Skeletal muscle tissue (tissue), 4 donors: Measurements from ENCODE around the gene RHBDL3. TPM values are rescaled to one million over a fixed set of nuclear protein-coding genes. Genes with fewer than 3 reads are reported as not detected.
"Not testable (repeated sequence)": the region's sequence is repeated elsewhere in the genome, so short reads cannot be mapped to it uniquely, and the experiment has no call there.

Experiments used
- H3K27ac ChIP-seq: one replicate; pipeline ENCODE4 v1.7.0; 2013; ENCODE audit warnings: mild to moderate bottlenecking, low read depth, low read length, inconsistent platforms
- H3K27me3 ChIP-seq, 3 donors: one replicate each; pipeline ENCODE4 v1.7.0; 2013; ENCODE audit warnings: low read length in 3 of 3; ENCODE audit not compliant: control insufficient read depth in 3 of 3, insufficient read depth in 3 of 3
- H3K36me3 ChIP-seq, 3 donors: one replicate each; pipeline ENCODE4 v1.7.0; 2013; ENCODE audit warnings: low read length in 3 of 3; ENCODE audit not compliant: control insufficient read depth in 3 of 3, insufficient read depth in 3 of 3
- H3K4me1 ChIP-seq, 3 donors: one replicate each; pipeline ENCODE4 v1.7.0; 2013; ENCODE audit warnings: low read length in 3 of 3, mild to moderate bottlenecking in 3 of 3; ENCODE audit not compliant: control insufficient read depth in 3 of 3, insufficient read depth in 3 of 3
- H3K4me3 ChIP-seq, 3 donors: one replicate each; pipeline ENCODE4 v1.7.0; 2013; ENCODE audit warnings: low read length in 3 of 3
- H3K9ac ChIP-seq, 3 donors: one replicate each; pipeline ENCODE4 v1.7.0; 2013; ENCODE audit warnings: low read length in 3 of 3, mild to moderate bottlenecking in 3 of 3, moderate library complexity in 2 of 3, low read depth in 1 of 3
- H3K9me3 ChIP-seq, 3 donors: one replicate each; pipeline ENCODE4 v1.7.0; 2013; ENCODE audit warnings: low read length in 3 of 3; ENCODE audit not compliant: control insufficient read depth in 3 of 3
- total RNA-seq: library from RNA; depleted of rRNA; stranded (reverse); fragments of >200 nt; gene quantifications from one replicate; pipeline ENCODE4 v1.2.3, GENCODE V29; 2014
- donor health status: Osteomylitis.

Gene RHBDL3
- total RNA-seq, 1 donor from 2014 or later = 1.0 TPM

DNA sequence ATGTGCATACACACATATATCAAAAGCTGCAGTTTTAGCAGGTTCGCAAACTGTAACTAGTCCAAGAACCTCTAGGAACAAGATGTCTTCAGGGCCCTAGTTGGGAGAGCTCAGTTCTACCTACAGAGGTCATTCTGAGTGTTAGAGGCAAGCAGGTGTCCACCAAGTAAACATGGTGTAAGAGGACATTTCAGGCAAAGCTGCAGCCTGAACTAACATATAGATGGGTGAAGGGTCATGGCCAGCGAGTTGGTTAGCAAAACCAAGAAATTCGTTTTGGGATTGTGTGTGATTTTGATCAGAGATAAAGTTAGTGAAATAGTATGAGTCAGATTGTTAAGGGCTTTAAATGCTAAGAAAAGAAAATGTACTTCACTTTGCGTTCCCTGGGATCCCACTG is 51.7 kb downstream of the RHBDL3 start:
- Histone ChIP-seq H3K27ac (no peak overlapping the region), H3K9ac (no peak overlapping the region), H3K27me3 (peaks cover 0 to 8% (median 5%) of the 10 kb centered on the region in 3 donors), H3K4me3 (no peak overlapping the region), H3K4me1 (no peaks in the 10 kb centered on the region), H3K9me3 (no peaks in the 10 kb centered on the region), H3K36me3 (no peaks in the 10 kb centered on the region)

DNA sequence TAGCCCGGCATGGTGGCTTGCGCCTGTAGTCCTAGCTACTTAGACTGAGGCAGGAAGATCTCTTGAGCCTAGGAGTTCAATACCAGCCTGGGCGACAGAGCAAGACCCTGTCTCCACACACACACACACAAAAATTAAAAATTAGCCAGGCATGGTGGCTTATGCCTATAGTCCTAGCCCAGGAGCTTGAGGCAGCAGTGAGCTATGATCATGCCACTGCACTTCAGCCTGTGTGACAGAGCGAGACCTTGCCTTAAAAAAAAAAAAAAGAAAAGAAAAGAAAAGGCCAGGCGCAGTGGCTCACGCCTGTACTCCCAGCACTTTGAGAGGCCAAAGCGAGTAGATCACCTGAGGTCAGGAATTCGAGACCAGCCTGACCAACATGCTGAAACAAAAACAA is 52.4 kb downstream of the RHBDL3 start:
- no peak overlapping the region for H3K4me3 ChIP-seq
- peaks cover 0 to 8% (median 5%) of the 10 kb centered on the region in 3 donors for H3K27me3 ChIP-seq
- H3K4me1 ChIP-seq = no peaks in the 10 kb centered on the region
- H3K9me3 ChIP-seq = no peaks in the 10 kb centered on the region
- no peaks in the 10 kb centered on the region for H3K36me3 ChIP-seq
- H3K27ac ChIP-seq = no peak overlapping the region
- no peak overlapping the region for H3K9ac ChIP-seq

DNA sequence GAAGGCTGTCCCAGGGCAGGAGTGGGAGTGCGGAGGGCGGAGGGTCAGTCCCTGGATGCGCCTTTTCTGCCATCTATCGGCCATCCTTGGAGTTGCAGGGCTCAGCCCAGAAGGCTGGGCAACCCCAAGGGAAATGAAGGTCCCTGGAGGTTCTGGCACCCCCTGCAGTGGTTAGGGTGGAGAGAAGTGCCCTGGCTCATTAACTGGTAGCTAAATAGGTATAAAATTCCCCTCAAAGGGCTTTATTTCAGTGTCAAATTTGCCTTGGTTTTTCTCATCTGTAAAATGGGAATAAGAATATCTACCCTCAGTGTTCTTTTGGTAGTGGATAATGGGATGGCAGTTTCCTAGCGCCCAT is 53.9 kb downstream of the RHBDL3 start:
- no peak overlapping the region for H3K27ac ChIP-seq
- no peaks in the 10 kb centered on the region for H3K36me3 ChIP-seq
- H3K4me1 ChIP-seq = peaks cover 3 to 8% (median 3%) of the 10 kb centered on the region in 3 donors
- peaks cover 0 to 6% (median 3%) of the 10 kb centered on the region in 3 donors for H3K27me3 ChIP-seq
- H3K4me3 ChIP-seq = no peak overlapping the region
- H3K9me3 ChIP-seq = no peaks in the 10 kb centered on the region
- no peak overlapping the region for H3K9ac ChIP-seq

GRCh38 chr17:32320080-32320479 is 54.4 kb downstream of the RHBDL3 start:
- not testable (repeated sequence) for H3K27ac ChIP-seq, H3K9me3 ChIP-seq, H3K36me3 ChIP-seq, H3K27me3 ChIP-seq, H3K4me1 ChIP-seq, H3K9ac ChIP-seq, H3K4me3 ChIP-seq

GRCh38 chr17:32320847-32321246 is 55.2 kb downstream of the RHBDL3 start:
- H3K9ac ChIP-seq = no peak overlapping the region
- H3K27me3 ChIP-seq = no peaks in the 10 kb centered on the region
- H3K36me3 ChIP-seq = no peaks in the 10 kb centered on the region
- no peak overlapping the region for H3K4me3 ChIP-seq
- H3K4me1 ChIP-seq = peaks cover 3 to 8% (median 3%) of the 10 kb centered on the region in 3 donors
- no peak overlapping the region for H3K27ac ChIP-seq
- no peaks in the 10 kb centered on the region for H3K9me3 ChIP-seq

DNA sequence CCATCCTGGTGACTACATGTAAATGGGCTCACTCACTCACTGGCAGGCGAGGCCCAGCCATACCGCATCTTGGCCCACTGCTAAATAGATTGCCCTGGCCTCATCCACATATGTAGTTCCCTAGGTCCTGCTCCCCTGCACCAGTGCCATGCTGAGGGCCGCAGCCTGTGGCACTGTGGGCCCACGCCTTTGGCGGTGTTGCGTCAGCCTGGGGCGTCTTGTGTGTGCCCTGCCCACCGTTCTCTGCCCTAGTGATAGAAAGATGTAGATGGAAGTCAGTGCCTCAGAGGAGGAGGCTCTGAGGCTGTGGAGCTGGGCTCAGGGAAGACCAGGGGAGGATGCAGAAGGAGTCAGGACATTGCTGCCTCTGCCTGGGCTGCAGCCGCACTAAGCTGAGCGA is 57.4 kb downstream of the RHBDL3 start:
- H3K27ac ChIP-seq = no peak overlapping the region
- H3K27me3 ChIP-seq = no peaks in the 10 kb centered on the region
- H3K9ac ChIP-seq = no peak overlapping the region
- no peaks in the 10 kb centered on the region for H3K36me3 ChIP-seq
- no peak overlapping the region for H3K4me3 ChIP-seq
- no peaks in the 10 kb centered on the region for H3K9me3 ChIP-seq
- H3K4me1 ChIP-seq = peaks cover 3 to 8% (median 3%) of the 10 kb centered on the region in 3 donors

DNA sequence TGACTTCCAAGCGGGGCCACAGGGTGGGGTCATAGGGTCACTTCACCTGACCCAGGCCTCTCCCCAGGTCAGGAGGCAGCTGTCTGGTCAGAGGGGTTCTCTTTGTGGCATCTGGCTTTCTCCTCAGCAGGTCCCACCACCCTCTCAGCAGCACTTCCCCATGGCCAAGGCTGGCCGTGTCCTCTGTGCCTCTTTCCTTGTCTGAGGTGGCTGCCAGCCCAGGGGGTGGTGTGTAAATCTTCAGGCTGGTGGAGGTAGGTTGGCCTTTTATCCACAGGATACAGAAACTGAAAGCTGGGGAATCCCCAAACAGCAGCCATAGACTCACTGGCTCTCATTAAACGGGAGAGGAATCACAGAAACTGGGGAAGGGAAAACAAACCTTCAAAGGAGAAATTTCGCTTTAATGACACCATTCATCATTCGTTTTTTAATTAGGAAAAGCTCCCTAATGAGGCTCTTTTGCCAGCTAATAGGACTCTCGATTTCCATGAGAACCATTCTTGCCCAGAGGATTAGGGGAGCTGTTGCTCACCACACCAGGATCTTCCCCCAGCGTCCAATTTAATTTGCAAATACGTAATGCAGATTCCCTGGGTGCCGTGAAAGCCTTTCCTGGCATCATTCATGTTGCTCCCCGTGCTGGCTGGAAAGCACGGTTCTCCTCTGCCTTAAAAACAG is 58.3 kb downstream of the RHBDL3 start:
- peak overlapping the region in 2 of 3 donors; percentile 22 to 30 for H3K4me3 ChIP-seq
- H3K27me3 ChIP-seq = no peaks in the 10 kb centered on the region
- H3K4me1 ChIP-seq = peaks cover 3 to 8% (median 3%) of the 10 kb centered on the region in 3 donors
- H3K9me3 ChIP-seq = no peaks in the 10 kb centered on the region
- peak overlapping the region in 1 of 3 donors; percentile 64 for H3K9ac ChIP-seq
- H3K36me3 ChIP-seq = no peaks in the 10 kb centered on the region
- no peak overlapping the region for H3K27ac ChIP-seq

DNA sequence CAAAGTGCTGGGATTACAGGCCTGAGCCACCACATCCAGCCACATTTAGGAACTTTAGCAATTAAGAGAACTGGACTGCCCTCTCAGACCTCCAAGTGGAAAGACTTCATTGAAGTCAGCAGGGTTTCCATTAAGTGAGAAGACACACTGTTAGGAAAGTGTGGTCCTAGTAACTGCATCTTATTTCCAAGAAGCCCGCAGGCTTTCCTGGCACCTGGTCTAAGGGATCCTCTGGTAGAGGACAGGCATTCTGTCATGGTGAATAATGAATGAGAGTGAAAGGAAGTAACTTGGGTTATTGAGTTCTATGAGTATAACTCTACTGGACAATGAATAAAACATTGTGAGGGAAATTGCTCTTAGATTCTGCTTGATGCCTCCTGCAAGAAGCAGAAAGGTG is 62.3 kb downstream of the RHBDL3 start:
- Histone ChIP-seq H3K27me3 (no peaks in the 10 kb centered on the region), H3K27ac (no peak overlapping the region), H3K36me3 (no peaks in the 10 kb centered on the region), H3K9me3 (no peaks in the 10 kb centered on the region), H3K9ac (no peak overlapping the region), H3K4me1 (peaks cover 3 to 8% (median 3%) of the 10 kb centered on the region in 3 donors), H3K4me3 (no peak overlapping the region)

- Histone ChIP-seq H3K27ac (no peak overlapping the region), H3K36me3 (peaks cover 3 to 10% (median 10%) of the 10 kb centered on the region in 3 donors), H3K4me3 (no peak overlapping the region), H3K9ac (no peak overlapping the region), H3K4me1 (no peaks in the 10 kb centered on the region), H3K27me3 (no peaks in the 10 kb centered on the region), H3K9me3 (no peaks in the 10 kb centered on the region)
These were observed 64.5 kb downstream of the RHBDL3 start for GRCh38 chr17:32330147-32330546.

GRCh38 chr17:32331243-32332040 is 65.8 kb downstream of the RHBDL3 start:
- no peak overlapping the region for H3K4me3 ChIP-seq
- no peaks in the 10 kb centered on the region for H3K9me3 ChIP-seq
- no peak overlapping the region for H3K27ac ChIP-seq
- no peak overlapping the region for H3K9ac ChIP-seq
- no peaks in the 10 kb centered on the region for H3K27me3 ChIP-seq
- no peaks in the 10 kb centered on the region for H3K4me1 ChIP-seq
- H3K36me3 ChIP-seq = peaks cover 3 to 21% (median 20%) of the 10 kb centered on the region in 3 donors
